ENCODE results near the gene ZNF780B.

Gene ZNF780B

GRCh38 chr19:39987596-39987995, 68.4 kb downstream of the ZNF780B start:
- Histone ChIP-seq H3K79me2 (ENCODE audit: insufficient read depth, low read length) (peaks cover 57% of the 10 kb centered on the region), H3K4me1 (ENCODE audit: insufficient read depth, low read length, severe bottlenecking) (no peaks in the 10 kb centered on the region), H3K9me3 (ENCODE audit: low read length) (peaks cover 43% of the 10 kb centered on the region), H3K4me3 (ENCODE audit: low read depth, low read length, poor library complexity, severe bottlenecking) (no peak overlapping the region), H3K27ac (ENCODE audit: low read depth, low read length, poor library complexity, severe bottlenecking) (no peak overlapping the region), H3K9me2 (ENCODE audit: low read depth, low read length) (no peaks in the 10 kb centered on the region), H3K4me2 (ENCODE audit: low read length) (no peak overlapping the region), H3K27me3 (ENCODE audit: insufficient read depth, low read length) (no peaks in the 10 kb centered on the region), H3K36me3 (ENCODE audit: insufficient read depth, low read length) (peaks cover 16% of the 10 kb centered on the region), H4K20me1 (ENCODE audit: insufficient read depth, low read length) (no peaks in the 10 kb centered on the region), H3F3A (ENCODE audit: insufficient read depth, low read length) (no peaks in the 10 kb centered on the region; the same call in 1 of the 2 replicates), H2AFZ (ENCODE audit: low read length) (no peak overlapping the region), H3K9ac (ENCODE audit: low read length) (no peak overlapping the region)
- TF ChIP-seq EZH2 (IDR thresholded peaks at IDR 0.05; ENCODE audit: borderline replicate concordance, low read length), result no peak
- TF ChIP-seq, protein P1, sequence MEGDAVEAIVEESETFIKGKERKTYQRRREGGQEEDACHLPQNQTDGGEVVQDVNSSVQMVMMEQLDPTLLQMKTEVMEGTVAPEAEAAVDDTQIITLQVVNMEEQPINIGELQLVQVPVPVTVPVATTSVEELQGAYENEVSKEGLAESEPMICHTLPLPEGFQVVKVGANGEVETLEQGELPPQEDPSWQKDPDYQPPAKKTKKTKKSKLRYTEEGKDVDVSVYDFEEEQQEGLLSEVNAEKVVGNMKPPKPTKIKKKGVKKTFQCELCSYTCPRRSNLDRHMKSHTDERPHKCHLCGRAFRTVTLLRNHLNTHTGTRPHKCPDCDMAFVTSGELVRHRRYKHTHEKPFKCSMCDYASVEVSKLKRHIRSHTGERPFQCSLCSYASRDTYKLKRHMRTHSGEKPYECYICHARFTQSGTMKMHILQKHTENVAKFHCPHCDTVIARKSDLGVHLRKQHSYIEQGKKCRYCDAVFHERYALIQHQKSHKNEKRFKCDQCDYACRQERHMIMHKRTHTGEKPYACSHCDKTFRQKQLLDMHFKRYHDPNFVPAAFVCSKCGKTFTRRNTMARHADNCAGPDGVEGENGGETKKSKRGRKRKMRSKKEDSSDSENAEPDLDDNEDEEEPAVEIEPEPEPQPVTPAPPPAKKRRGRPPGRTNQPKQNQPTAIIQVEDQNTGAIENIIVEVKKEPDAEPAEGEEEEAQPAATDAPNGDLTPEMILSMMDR (IDR thresholded peaks at IDR 0.05; ENCODE audit: low read length), result no peak

DNA sequence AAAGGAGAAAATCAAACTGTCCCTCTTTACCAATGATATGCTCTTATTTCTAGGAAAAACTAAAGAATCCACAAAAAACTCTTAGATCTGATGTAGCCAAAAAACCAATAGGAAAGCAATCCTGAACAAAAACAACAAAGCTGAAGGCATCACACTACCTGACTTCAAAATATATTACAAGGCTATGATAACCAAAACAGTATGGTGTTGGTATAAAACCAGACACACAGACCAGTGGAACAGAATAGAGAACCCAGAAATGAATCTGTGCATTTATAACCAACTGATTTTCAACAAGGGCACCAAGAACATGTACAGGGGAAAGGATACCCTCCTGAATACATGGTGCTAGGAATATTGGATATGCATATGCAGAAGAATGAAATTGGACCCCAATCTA, 68.9 kb downstream of the ZNF780B start:
- no peak overlapping the region for H2AFZ ChIP-seq (ENCODE audit: low read length)
- H3K9me3 ChIP-seq (ENCODE audit: low read length), result peaks cover 40% of the 10 kb centered on the region
- H4K20me1 ChIP-seq (ENCODE audit: insufficient read depth, low read length), result no peaks in the 10 kb centered on the region
- peaks cover 20% of the 10 kb centered on the region for H3K36me3 ChIP-seq (ENCODE audit: insufficient read depth, low read length)
- H3K9me2 ChIP-seq (ENCODE audit: low read depth, low read length), result no peaks in the 10 kb centered on the region
- TF ChIP-seq EZH2 (IDR thresholded peaks at IDR 0.05; ENCODE audit: borderline replicate concordance, low read length), result no peak
- TF ChIP-seq, protein P1 (IDR thresholded peaks at IDR 0.05; ENCODE audit: low read length), result no peak
- H3K27ac ChIP-seq (ENCODE audit: low read depth, low read length, poor library complexity, severe bottlenecking), result no peak overlapping the region
- H3K27me3 ChIP-seq (ENCODE audit: insufficient read depth, low read length), result no peaks in the 10 kb centered on the region
- peaks cover 61% of the 10 kb centered on the region for H3K79me2 ChIP-seq (ENCODE audit: insufficient read depth, low read length)
- H3F3A ChIP-seq (ENCODE audit: insufficient read depth, low read length), result no peaks in the 10 kb centered on the region; the same call in 1 of the 2 replicates
- no peak overlapping the region for H3K4me2 ChIP-seq (ENCODE audit: low read length)
- H3K9ac ChIP-seq (ENCODE audit: low read length), result no peak overlapping the region
- no peaks in the 10 kb centered on the region for H3K4me1 ChIP-seq (ENCODE audit: insufficient read depth, low read length, severe bottlenecking)
- H3K4me3 ChIP-seq (ENCODE audit: low read depth, low read length, poor library complexity, severe bottlenecking), result no peak overlapping the region

- Histone ChIP-seq H3K27me3 (ENCODE audit: insufficient read depth, low read length) (no peaks in the 10 kb centered on the region), H3K27ac (ENCODE audit: low read depth, low read length, poor library complexity, severe bottlenecking) (no peak overlapping the region), H3K79me2 (ENCODE audit: insufficient read depth, low read length) (peaks cover 63% of the 10 kb centered on the region), H3K4me3 (ENCODE audit: low read depth, low read length, poor library complexity, severe bottlenecking) (no peak overlapping the region), H3K36me3 (ENCODE audit: insufficient read depth, low read length) (peaks cover 25% of the 10 kb centered on the region), H3K9ac (ENCODE audit: low read length) (no peak overlapping the region), H2AFZ (ENCODE audit: low read length) (no peak overlapping the region), H3F3A (ENCODE audit: insufficient read depth, low read length) (no peaks in the 10 kb centered on the region; the same call in 1 of the 2 replicates), H4K20me1 (ENCODE audit: insufficient read depth, low read length) (no peaks in the 10 kb centered on the region), H3K9me3 (ENCODE audit: low read length) (peaks cover 40% of the 10 kb centered on the region), H3K9me2 (ENCODE audit: low read depth, low read length) (no peaks in the 10 kb centered on the region), H3K4me2 (ENCODE audit: low read length) (no peak overlapping the region), H3K4me1 (ENCODE audit: insufficient read depth, low read length, severe bottlenecking) (no peaks in the 10 kb centered on the region)
- TF ChIP-seq EZH2 (IDR thresholded peaks at IDR 0.05; ENCODE audit: borderline replicate concordance, low read length), result no peak
- TF ChIP-seq, protein P1 (IDR thresholded peaks at IDR 0.05; ENCODE audit: low read length), result no peak
Observed at GRCh38 chr19:39986643-39987042, 69.4 kb downstream of the ZNF780B start.
